HepG2 (cell line): ENCODE measurements around the gene EFEMP2. TPM values are rescaled to one million over a fixed set of nuclear protein-coding genes. Genes with fewer than 3 reads are reported as not detected.

Source experiments
- ATAD3A ChIP-seq: sonication (generic); formaldehyde crosslinking; IDR thresholded peaks from 2 replicates; pipeline ENCODE4 v1.4.0; 2020; ENCODE audit warnings: missing genetic modification reagents
- ATF3 ChIP-seq: sonication (generic); formaldehyde crosslinking; IDR thresholded peaks from 2 replicates; pipeline ENCODE4 v1.4.0; 2020; ENCODE audit warnings: missing genetic modification reagents
- BORCS8-MEF2B ChIP-seq: sonication (generic); formaldehyde crosslinking; IDR thresholded peaks from 2 replicates; pipeline ENCODE4 v1.8.0; 2022; ENCODE audit warnings: mild to moderate bottlenecking, missing genetic modification reagents
- BRF2 ChIP-seq: sonication (generic); formaldehyde crosslinking; IDR thresholded peaks from 2 replicates; pipeline ENCODE4 v1.8.1; 2022; ENCODE audit warnings: mild to moderate bottlenecking, missing genetic modification reagents
- CC2D1A ChIP-seq: sonication (generic); formaldehyde crosslinking; IDR thresholded peaks from 2 replicates; pipeline ENCODE4 v1.8.1; 2023; ENCODE audit warnings: mild to moderate bottlenecking, missing genetic modification reagents
- HCFC1 ChIP-seq: fragments of 150-350 bp; IDR thresholded peaks from 2 replicates; pipeline ENCODE4 v1.6.1; 2014; ENCODE audit warnings: low read depth, low read length
- HOXD1 ChIP-seq: sonication (generic); formaldehyde crosslinking; IDR thresholded peaks from 2 replicates; pipeline ENCODE4 v1.5.0; 2020; ENCODE audit warnings: missing genetic modification reagents
- MAFG ChIP-seq: sonication (generic); formaldehyde crosslinking; IDR thresholded peaks from 2 replicates; pipeline ENCODE4 v1.5.1; 2020; ENCODE audit warnings: mild to moderate bottlenecking, missing genetic modification reagents
- MBD4 ChIP-seq: IDR thresholded peaks from 2 replicates; pipeline ENCODE4 v1.6.1; 2012; ENCODE audit warnings: low read length, inconsistent platforms, borderline replicate concordance
- MEF2D ChIP-seq: sonication (generic); formaldehyde crosslinking; IDR thresholded peaks from 2 replicates; pipeline ENCODE4 v1.5.1; 2020; ENCODE audit warnings: mild to moderate bottlenecking, missing genetic modification reagents
- MYC ChIP-seq: sonication (generic); formaldehyde crosslinking; IDR thresholded peaks from 2 replicates; pipeline ENCODE4 v1.9.0; 2021; ENCODE audit warnings: missing genetic modification reagents, borderline replicate concordance
- PAX8 ChIP-seq: sonication (generic); formaldehyde crosslinking; IDR thresholded peaks from 2 replicates; pipeline ENCODE4 v1.8.0; 2022; ENCODE audit warnings: mild to moderate bottlenecking, missing genetic modification reagents, borderline replicate concordance
- PITX1 ChIP-seq: sonication (generic); formaldehyde crosslinking; IDR thresholded peaks from 2 replicates; pipeline ENCODE4 v1.5.1; 2020; ENCODE audit warnings: mild to moderate bottlenecking, missing genetic modification reagents
- RARA ChIP-seq: IDR thresholded peaks from 2 replicates; pipeline ENCODE4 v1.6.1; 2016; ENCODE audit warnings: missing genetic modification reagents, missing compliant biosample characterization
- SMAD9 ChIP-seq: sonication (generic); formaldehyde crosslinking; IDR thresholded peaks from 2 replicates; pipeline ENCODE4 v1.5.1; 2020; ENCODE audit warnings: mild to moderate bottlenecking, missing genetic modification reagents
- SNAPC5 ChIP-seq: sonication (generic); formaldehyde crosslinking; IDR thresholded peaks from 2 replicates; pipeline ENCODE4 v1.8.1; 2023; ENCODE audit warnings: mild to moderate bottlenecking, missing genetic modification reagents, borderline replicate concordance
- SOX5 ChIP-seq: IDR thresholded peaks from 2 replicates; pipeline ENCODE4 v1.6.1; 2016; ENCODE audit warnings: borderline replicate concordance
- SPEN ChIP-seq: sonication (generic); formaldehyde crosslinking; IDR thresholded peaks from 2 replicates; pipeline ENCODE4 v1.5.1; 2020; ENCODE audit warnings: low read depth, mild to moderate bottlenecking, missing genetic modification reagents
- ZBTB21 ChIP-seq: sonication (generic); formaldehyde crosslinking; IDR thresholded peaks from 2 replicates; pipeline ENCODE4 v1.4.0; 2020; ENCODE audit warnings: missing genetic modification reagents
- ZGPAT ChIP-seq: IDR thresholded peaks from 2 replicates; pipeline ENCODE4 v1.6.1; 2016; ENCODE audit warnings: mild to moderate bottlenecking
- ZNF224 ChIP-seq: sonication (generic); formaldehyde crosslinking; IDR thresholded peaks from 2 replicates; pipeline ENCODE4 v1.5.0; 2020; ENCODE audit warnings: mild to moderate bottlenecking, missing genetic modification reagents
- ZNF256 ChIP-seq: sonication (generic); formaldehyde crosslinking; conservative IDR thresholded peaks from 2 replicates; pipeline ENCODE4 v1.4.0; 2020; ENCODE audit warnings: missing genetic modification reagents
- ZNF33A ChIP-seq: sonication (generic); formaldehyde crosslinking; IDR thresholded peaks from 2 replicates; pipeline ENCODE4 v1.5.1; 2020; ENCODE audit warnings: missing genetic modification reagents, mild to moderate bottlenecking, moderate library complexity, borderline replicate concordance
- ZNF619 ChIP-seq: sonication (generic); formaldehyde crosslinking; IDR thresholded peaks from 2 replicates; pipeline ENCODE4 v1.4.0; 2020; ENCODE audit warnings: mild to moderate bottlenecking, missing genetic modification reagents
- ZNF746 ChIP-seq: sonication (generic); formaldehyde crosslinking; IDR thresholded peaks from 2 replicates; pipeline ENCODE4 v1.8.0; 2022; ENCODE audit warnings: mild to moderate bottlenecking, missing genetic modification reagents
- ZNF761 ChIP-seq: sonication (generic); formaldehyde crosslinking; conservative IDR thresholded peaks from 2 replicates; pipeline ENCODE4 v1.4.0; 2020; ENCODE audit warnings: mild to moderate bottlenecking, missing genetic modification reagents
- ZNF775 ChIP-seq: sonication (generic); formaldehyde crosslinking; IDR thresholded peaks from 2 replicates; pipeline ENCODE4 v1.4.0; 2020; ENCODE audit warnings: missing genetic modification reagents, mild to moderate bottlenecking, moderate library complexity, borderline replicate concordance
- ZNF841 ChIP-seq: sonication (generic); formaldehyde crosslinking; IDR thresholded peaks from 2 replicates; pipeline ENCODE4 v1.8.1; 2023; ENCODE audit warnings: missing genetic modification reagents, borderline replicate concordance
- ZNF850 ChIP-seq: sonication (generic); formaldehyde crosslinking; conservative IDR thresholded peaks from 2 replicates; pipeline ENCODE4 v1.9.0; 2021; ENCODE audit warnings: mild to moderate bottlenecking, missing genetic modification reagents
- polyA plus RNA-seq, 8 experiments: library from polyadenylated mRNA; depleted of rRNA in 3 of 8; stranded (reverse) in 7 of 8; unstranded in 1 of 8; fragments of >200 nt; fragmentation: Illumina TruSeq in 4 of 8; extraction: Trizol in 4 of 8; gene quantifications; 2 replicates each; pipeline versions ENCODE4 v1.2.1 to v1.2.3, GENCODE V29; 2011 to 2016; ENCODE audit warnings: low read depth in 4 of 8, missing spikeins in 1 of 8, mixed read lengths in 1 of 8; ENCODE audit not compliant: insufficient read depth in 1 of 8
- total RNA-seq, 5 experiments: library from RNA; depleted of rRNA; stranded (reverse); fragments of >200 nt; fragmentation: Illumina TruSeq; extraction: Trizol; gene quantifications; 2 replicates each; pipeline ENCODE4 v1.2.3, GENCODE V29; 2016; ENCODE audit warnings: low read depth in 1 of 5

EFEMP2 gene
- total and polyA plus RNA-seq, 2 of the 13 experiments (the other 11 are each of a cell fraction or from before 2014, with no cell fraction given), result 7.4 to 29.7 TPM

GRCh38 chr11:65860278-65861164 lies 12.1 kb downstream of the EFEMP2 start, which contains the start of gene MUS81 (continued):
- TF ChIP-seq CC2D1A (CRISPR knock-in tag), result no peak
- TF ChIP-seq ZNF256 (CRISPR knock-in tag), result no peak
- TF ChIP-seq BRF2 (CRISPR knock-in tag), result no peak
- TF ChIP-seq SPEN (CRISPR knock-in tag), result peak; percentile 67
- TF ChIP-seq ZNF33A (CRISPR knock-in tag), result peak; percentile 88; the same call in 1 of the 2 replicates
- TF ChIP-seq ZNF850 (CRISPR knock-in tag), result 0 out of 2 replicates have a peak, but pooled peaks have one; percentile 82
- peak; percentile 52; the same call in 1 of the 2 replicates for TF ChIP-seq ZNF746 (CRISPR knock-in tag)
- no peak for TF ChIP-seq PAX8 (CRISPR knock-in tag)
- TF ChIP-seq HOXD1 (CRISPR knock-in tag), result no peak
- peak; percentile 11; the same call in 1 of the 2 replicates for TF ChIP-seq ATF3 (CRISPR knock-in tag)
- TF ChIP-seq ZNF619 (CRISPR knock-in tag), result no peak
- TF ChIP-seq ZNF775 (CRISPR knock-in tag), result no peak; the same call in 1 of the 2 replicates
- no peak for TF ChIP-seq ZBTB21
- peak; percentile 60 for TF ChIP-seq SOX5
- TF ChIP-seq MEF2D (CRISPR knock-in tag), result peak; percentile 53; the same call in 1 of the 2 replicates
- TF ChIP-seq SMAD9 (CRISPR knock-in tag), result no peak
- no peak for TF ChIP-seq BORCS8-MEF2B (CRISPR knock-in tag)
- TF ChIP-seq ZGPAT (CRISPR knock-in tag), result peak; percentile 82
- 0 out of 2 replicates have a peak, but pooled peaks have one; percentile 18 for TF ChIP-seq ZNF761 (CRISPR knock-in tag)
- no peak for TF ChIP-seq ZNF841
- TF ChIP-seq SNAPC5 (CRISPR knock-in tag), result no peak
- no peak for TF ChIP-seq HCFC1
- TF ChIP-seq PITX1 (CRISPR knock-in tag), result peak; percentile 61; the same call in 1 of the 2 replicates
- TF ChIP-seq MYC (CRISPR knock-in tag), result peak; percentile 47; the same call in 1 of the 2 replicates
- 0 out of 2 replicates have a peak, but pooled peaks have one; percentile 33 for TF ChIP-seq ZNF224 (CRISPR knock-in tag)
- TF ChIP-seq RARA (CRISPR knock-in tag), result 0 out of 2 replicates have a peak, but pooled peaks have one; percentile 39
- no peak for TF ChIP-seq ATAD3A
- no peak for TF ChIP-seq MBD4
- no peak for TF ChIP-seq MAFG
